Smooth muscle cell (in vitro differentiated cells): ENCODE results near the gene RGS3. TPM values are rescaled to one million over a fixed set of nuclear protein-coding genes. Genes with fewer than 3 reads are reported as not detected.

ENCODE experiments used
- DNase-seq: peaks from one replicate; lab custom pipeline; 2025; ENCODE audit not compliant: unreplicated experiment; lab: John Stamatoyannopoulos, UW
- H2AFZ ChIP-seq: fragments of 200-600 bp; sonication (generic); 2 replicates; pipeline ENCODE4 v1.6.0; 2016; ENCODE audit warnings: antibody characterized with exemption, low read depth, mild to moderate bottlenecking
- H3F3A ChIP-seq: fragments of 200-600 bp; sonication (generic); 2 replicates; pipeline ENCODE4 v1.6.0; 2017; ENCODE audit warnings: antibody characterized with exemption, low read depth
- H3K27ac ChIP-seq: fragments of 200-600 bp; sonication (generic); 2 replicates; pipeline ENCODE4 v1.5.1; 2016; ENCODE audit warnings: low read depth, mild to moderate bottlenecking
- H3K27me3 ChIP-seq: fragments of 200-600 bp; sonication (generic); 2 replicates; pipeline ENCODE4 v1.6.1; 2016; ENCODE audit warnings: low read depth, mild to moderate bottlenecking
- H3K36me3 ChIP-seq: fragments of 200-600 bp; sonication (generic); 2 replicates; pipeline ENCODE4 v1.5.1; 2016; ENCODE audit warnings: low read depth
- H3K4me1 ChIP-seq: fragments of 200-600 bp; sonication (generic); 2 replicates; pipeline ENCODE4 v1.5.1; 2016; ENCODE audit warnings: low read depth
- H3K4me2 ChIP-seq: fragments of 200-600 bp; sonication (generic); 2 replicates; pipeline ENCODE4 v1.6.0; 2016; ENCODE audit warnings: mild to moderate bottlenecking
- H3K4me3 ChIP-seq: fragments of 200-600 bp; sonication (generic); 2 replicates; pipeline ENCODE4 v1.5.1; 2016; ENCODE audit warnings: mild to moderate bottlenecking
- H3K79me2 ChIP-seq: fragments of 200-600 bp; sonication (generic); 2 replicates; pipeline ENCODE4 v1.6.0; 2016; ENCODE audit warnings: low read depth, mild to moderate bottlenecking
- H3K9ac ChIP-seq: fragments of 200-600 bp; sonication (generic); 2 replicates; pipeline ENCODE4 v1.6.0; 2016; ENCODE audit warnings: low read depth
- H3K9me3 ChIP-seq: fragments of 200-600 bp; sonication (generic); replicated peaks from 2 replicates; pipeline ENCODE4 v1.5.1; 2016; ENCODE audit warnings: low read depth
- H4K20me1 ChIP-seq: fragments of 200-600 bp; sonication (generic); 2 replicates; pipeline ENCODE4 v1.6.0; 2016; ENCODE audit warnings: low read depth
- WGBS: methylation state at CpG from one replicate; pipeline ENCODE4 v1.1.7; 2016; ENCODE audit warnings: low lambda C conversion rate; 5-methylcytosine and 5-hydroxymethylcytosine counted together
- polyA plus RNA-seq: library from polyadenylated mRNA; unstranded; fragments of >200 nt; fragmentation: Nextera tagmentation; extraction: Ambion mirVana; gene quantifications from 2 replicates; pipeline ENCODE4 v1.2.1, GENCODE V29; 2016
- total RNA-seq: library from RNA; depleted of rRNA; stranded (reverse); fragments of >200 nt; gene quantifications from 2 replicates; pipeline ENCODE4 v1.2.3, GENCODE V29; 2014
- TF ChIP-seq, protein P1 (sequence below): fragments of 200-600 bp; sonication (generic); IDR thresholded peaks from 2 replicates; pipeline ENCODE4 v1.5.1; 2017; ENCODE audit warnings: borderline replicate concordance, mild to moderate bottlenecking, antibody characterized with exemption; ENCODE audit not compliant: insufficient read depth, poor library complexity, severe bottlenecking

The RGS3 gene
- total and polyA plus RNA-seq, 2 experiments from 2014 or later: 43.8 to 108 TPM

DNA sequence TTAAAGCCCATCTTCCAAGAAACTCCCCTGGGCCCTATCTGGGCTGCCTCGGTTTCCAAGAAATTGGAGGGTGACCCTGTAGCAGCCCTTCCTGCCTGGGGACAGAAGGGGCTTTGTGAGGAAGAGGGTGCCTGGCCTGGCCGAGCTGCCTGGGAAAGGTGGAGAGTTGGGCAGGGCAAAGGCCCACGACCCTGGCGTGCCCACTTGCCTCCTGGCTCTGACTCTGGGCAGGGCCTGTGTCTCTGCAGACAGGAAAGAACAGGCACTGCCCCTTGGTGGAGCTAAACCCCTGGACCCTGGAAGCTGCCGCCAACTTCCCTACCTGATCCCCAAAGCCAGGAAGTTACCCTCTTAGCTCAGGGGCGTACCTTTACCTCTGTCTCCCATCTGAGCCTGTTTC, 149.3 kb downstream of the RGS3 start:
- no peak overlapping the region for H3K27ac ChIP-seq
- H4K20me1 ChIP-seq: no peaks in the 10 kb centered on the region
- TF ChIP-seq, protein P1, sequence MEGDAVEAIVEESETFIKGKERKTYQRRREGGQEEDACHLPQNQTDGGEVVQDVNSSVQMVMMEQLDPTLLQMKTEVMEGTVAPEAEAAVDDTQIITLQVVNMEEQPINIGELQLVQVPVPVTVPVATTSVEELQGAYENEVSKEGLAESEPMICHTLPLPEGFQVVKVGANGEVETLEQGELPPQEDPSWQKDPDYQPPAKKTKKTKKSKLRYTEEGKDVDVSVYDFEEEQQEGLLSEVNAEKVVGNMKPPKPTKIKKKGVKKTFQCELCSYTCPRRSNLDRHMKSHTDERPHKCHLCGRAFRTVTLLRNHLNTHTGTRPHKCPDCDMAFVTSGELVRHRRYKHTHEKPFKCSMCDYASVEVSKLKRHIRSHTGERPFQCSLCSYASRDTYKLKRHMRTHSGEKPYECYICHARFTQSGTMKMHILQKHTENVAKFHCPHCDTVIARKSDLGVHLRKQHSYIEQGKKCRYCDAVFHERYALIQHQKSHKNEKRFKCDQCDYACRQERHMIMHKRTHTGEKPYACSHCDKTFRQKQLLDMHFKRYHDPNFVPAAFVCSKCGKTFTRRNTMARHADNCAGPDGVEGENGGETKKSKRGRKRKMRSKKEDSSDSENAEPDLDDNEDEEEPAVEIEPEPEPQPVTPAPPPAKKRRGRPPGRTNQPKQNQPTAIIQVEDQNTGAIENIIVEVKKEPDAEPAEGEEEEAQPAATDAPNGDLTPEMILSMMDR: no peak
- DNase-seq: no peak
- H3K79me2 ChIP-seq: no peaks in the 10 kb centered on the region
- WGBS: 98% methylated on average over 6 of the region's 6 CpGs
- H2AFZ ChIP-seq: no peak overlapping the region
- no peak overlapping the region for H3K4me2 ChIP-seq
- H3F3A ChIP-seq: peaks cover 13% of the 10 kb centered on the region
- peaks cover 18% of the 10 kb centered on the region for H3K4me1 ChIP-seq
- no peaks in the 10 kb centered on the region for H3K36me3 ChIP-seq
- H3K4me3 ChIP-seq: no peak overlapping the region
- no peaks in the 10 kb centered on the region for H3K27me3 ChIP-seq
- no peaks in the 10 kb centered on the region for H3K9me3 ChIP-seq
- no peak overlapping the region for H3K9ac ChIP-seq

DNA sequence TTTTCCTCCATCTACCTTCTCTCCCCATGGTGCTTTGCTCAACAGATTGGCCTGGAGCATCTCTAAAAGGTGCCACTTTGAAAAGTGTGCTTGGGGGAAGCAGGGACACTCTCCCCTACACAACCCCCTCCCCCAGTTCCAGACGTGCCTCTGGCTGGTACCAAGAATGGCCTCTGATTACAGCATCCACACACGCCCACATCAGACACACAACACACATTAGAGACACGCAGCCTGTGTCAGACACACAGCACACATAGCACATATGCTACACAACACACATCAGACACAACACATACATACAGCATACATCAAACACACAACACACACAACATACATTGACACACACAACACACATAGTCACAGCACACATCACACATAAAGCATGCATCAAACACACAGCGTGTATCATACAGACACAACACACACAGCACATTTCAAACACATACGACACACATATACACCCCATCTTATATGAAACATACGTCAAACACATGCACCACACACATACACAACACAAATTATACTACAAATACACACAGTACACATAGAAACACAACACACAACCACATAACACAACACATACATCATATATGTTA, 150.4 kb downstream of the RGS3 start:
- no peak for DNase-seq
- no peak overlapping the region for H3K9ac ChIP-seq
- WGBS: 79% methylated on average over 6 of the region's 6 CpGs
- TF ChIP-seq, protein P1: no peak
- no peak overlapping the region for H3K4me2 ChIP-seq
- H4K20me1 ChIP-seq: no peaks in the 10 kb centered on the region
- peaks cover 22% of the 10 kb centered on the region for H3K4me1 ChIP-seq
- H3K9me3 ChIP-seq: no peaks in the 10 kb centered on the region
- no peak overlapping the region for H2AFZ ChIP-seq
- H3K36me3 ChIP-seq: no peaks in the 10 kb centered on the region
- no peak overlapping the region for H3K4me3 ChIP-seq
- no peak overlapping the region for H3K27ac ChIP-seq
- H3F3A ChIP-seq: peaks cover 13% of the 10 kb centered on the region
- no peaks in the 10 kb centered on the region for H3K79me2 ChIP-seq
- H3K27me3 ChIP-seq: no peaks in the 10 kb centered on the region

- peak overlapping the region; percentile 75 for H3K27ac ChIP-seq
- TF ChIP-seq, protein P1: no peak
- H3K79me2 ChIP-seq: no peaks in the 10 kb centered on the region
- peaks cover 17% of the 10 kb centered on the region for H3K4me1 ChIP-seq
- H3K4me2 ChIP-seq: peak overlapping the region; percentile 61
- H3K9ac ChIP-seq: no peak overlapping the region
- peaks cover 16% of the 10 kb centered on the region for H3F3A ChIP-seq
- H2AFZ ChIP-seq: peak overlapping the region; percentile 0
- 62% methylated on average over 14 of the region's 14 CpGs for WGBS
- no peaks in the 10 kb centered on the region for H3K27me3 ChIP-seq
- H4K20me1 ChIP-seq: no peaks in the 10 kb centered on the region
- no peaks in the 10 kb centered on the region for H3K36me3 ChIP-seq
- no peak overlapping the region for H3K4me3 ChIP-seq
- H3K9me3 ChIP-seq: no peaks in the 10 kb centered on the region
- no peak for DNase-seq
These were observed 151.5 kb downstream of the RGS3 start for GRCh38 chr9:113614843-113615648.
